H9 (cell line): ENCODE measurements around the gene UBAC2. TPM values are rescaled to one million over a fixed set of nuclear protein-coding genes. Genes with fewer than 3 reads are reported as not detected.

Experiments used
- DNase-seq: peaks from one replicate; pipeline ENCODE4 v3.0.0-alpha.2; 2017
- H2AFZ ChIP-seq: one replicate; pipeline ENCODE4 v1.6.1; 2013; ENCODE audit warnings: mild to moderate bottlenecking, low read length, control low read depth, moderate library complexity
- H2AK5ac ChIP-seq: 2 replicates; pipeline ENCODE4 v1.6.1; 2013; ENCODE audit warnings: low read length, control low read depth, mixed read lengths; ENCODE audit not compliant: insufficient read length
- H2BK120ac ChIP-seq: one replicate; pipeline ENCODE4 v1.6.1; 2013; ENCODE audit warnings: low read depth, mild to moderate bottlenecking, low read length, control low read depth, inconsistent platforms; ENCODE audit not compliant: poor library complexity, severe bottlenecking
- H2BK12ac ChIP-seq: 2 replicates; pipeline ENCODE4 v1.6.1; 2013; ENCODE audit warnings: low read length, control low read depth, mixed read lengths, low read depth; ENCODE audit not compliant: insufficient read length
- H2BK15ac ChIP-seq: 2 replicates; pipeline ENCODE4 v1.6.1; 2013; ENCODE audit warnings: low read depth, low read length, control low read depth
- H2BK20ac ChIP-seq: one replicate; pipeline ENCODE4 v1.6.1; 2013; ENCODE audit warnings: low read depth, mild to moderate bottlenecking, low read length, control low read depth, inconsistent platforms; ENCODE audit not compliant: poor library complexity, severe bottlenecking
- H2BK5ac ChIP-seq: 2 replicates; pipeline ENCODE4 v1.6.1; 2013; ENCODE audit warnings: low read length, control low read depth, mixed read lengths; ENCODE audit not compliant: insufficient read length
- H3K14ac ChIP-seq: 2 replicates; pipeline ENCODE4 v1.6.1; 2013; ENCODE audit warnings: low read length, control low read depth; ENCODE audit not compliant: insufficient read depth
- H3K18ac ChIP-seq: 2 replicates; pipeline ENCODE4 v1.6.1; 2013; ENCODE audit warnings: low read depth, mild to moderate bottlenecking, mixed read lengths, low read length, control low read depth; ENCODE audit not compliant: insufficient read length
- H3K23ac ChIP-seq: 2 replicates; pipeline ENCODE4 v1.6.1; 2013; ENCODE audit warnings: low read length, control low read depth, mixed read lengths, low read depth; ENCODE audit not compliant: insufficient read length
- H3K23me2 ChIP-seq: 2 replicates; pipeline ENCODE4 v1.6.1; 2013; ENCODE audit warnings: low read depth, mild to moderate bottlenecking, mixed read lengths, low read length, control low read depth; ENCODE audit not compliant: insufficient read length, poor library complexity, severe bottlenecking
- H3K27ac ChIP-seq: 2 replicates; pipeline ENCODE4 v1.5.1; 2013; ENCODE audit warnings: low read length, control low read depth, mixed read lengths, low read depth; ENCODE audit not compliant: insufficient read length
- H3K27me3 ChIP-seq: 2 replicates; pipeline ENCODE4 v1.6.1; 2013; ENCODE audit warnings: low read length, control low read depth, inconsistent platforms; ENCODE audit not compliant: insufficient read depth
- H3K4ac ChIP-seq: 2 replicates; pipeline ENCODE4 v1.6.1; 2013; ENCODE audit warnings: low read depth, mild to moderate bottlenecking, control low read depth, inconsistent platforms, low read length, moderate library complexity
- H3K4me1 ChIP-seq: 2 replicates; pipeline ENCODE4 v1.6.1; 2013; ENCODE audit warnings: low read length, control low read depth, inconsistent platforms; ENCODE audit not compliant: insufficient read depth
- H3K4me2 ChIP-seq: 2 replicates; pipeline ENCODE4 v1.6.1; 2013; ENCODE audit warnings: low read length, control low read depth, mixed read lengths; ENCODE audit not compliant: insufficient read length, insufficient read depth
- H3K56ac ChIP-seq: 2 replicates; pipeline ENCODE4 v1.6.1; 2013; ENCODE audit warnings: low read depth, mild to moderate bottlenecking, mixed read lengths, low read length, control low read depth; ENCODE audit not compliant: insufficient read length
- H3K79me1 ChIP-seq: 2 replicates; pipeline ENCODE4 v1.6.1; 2013; ENCODE audit warnings: low read depth, mild to moderate bottlenecking, moderate library complexity, low read length, control low read depth, inconsistent platforms; ENCODE audit not compliant: insufficient read depth, poor library complexity, severe bottlenecking
- H3K79me2 ChIP-seq: 2 replicates; pipeline ENCODE4 v1.6.1; 2013; ENCODE audit warnings: low read length, control low read depth, inconsistent platforms; ENCODE audit not compliant: insufficient read depth
- H3K9ac ChIP-seq: 2 replicates; pipeline ENCODE4 v1.6.1; 2013; ENCODE audit warnings: low read length, control low read depth, mixed read lengths; ENCODE audit not compliant: insufficient read length; ENCODE audit errors: extremely low read depth
- H3K9me3 ChIP-seq: one replicate; pipeline ENCODE4 v1.6.1; 2013; ENCODE audit warnings: low read depth, low read length, inconsistent platforms; ENCODE audit not compliant: control insufficient read depth
- H3T11ph ChIP-seq: one replicate; pipeline ENCODE4 v1.6.1; 2013; ENCODE audit warnings: mild to moderate bottlenecking, low read length, control low read depth, inconsistent platforms
- H4K20me1 ChIP-seq: one replicate; pipeline ENCODE4 v1.6.1; 2013; ENCODE audit not compliant: control insufficient read depth, insufficient read length, insufficient read depth
- H4K5ac ChIP-seq: 2 replicates; pipeline ENCODE4 v1.6.1; 2013; ENCODE audit warnings: low read depth, mild to moderate bottlenecking, mixed read lengths, low read length, control low read depth; ENCODE audit not compliant: insufficient read length
- H4K8ac ChIP-seq: replicated peaks from 2 replicates; pipeline ENCODE4 v1.6.1; 2013; ENCODE audit warnings: low read length, control low read depth, mixed read lengths, low read depth; ENCODE audit not compliant: insufficient read length
- H4K91ac ChIP-seq: 2 replicates; pipeline ENCODE4 v1.6.1; 2013; ENCODE audit warnings: low read depth, mild to moderate bottlenecking, moderate library complexity, mixed read lengths, low read length, control low read depth; ENCODE audit not compliant: insufficient read length
- H3K27ac Mint-ChIP-seq, 3 experiments: 2 replicates in 2 of 3; 3 replicates in 1 of 3; pipeline ENCODE4 v1.8.0; 2020 to 2021; ENCODE audit warnings: mixed read lengths in 3 of 3, mild to moderate bottlenecking in 1 of 3, moderate library complexity in 1 of 3
- H3K27me3 Mint-ChIP-seq: 2 replicates; pipeline ENCODE4 v1.8.0; 2021; ENCODE audit warnings: low read depth, mild to moderate bottlenecking, moderate library complexity, mixed read lengths
- H3K36me3 Mint-ChIP-seq, 3 experiments: 2 replicates in 2 of 3; 3 replicates in 1 of 3; pipeline ENCODE4 v1.8.0; 2020 to 2021; ENCODE audit warnings: low read depth in 3 of 3, mixed read lengths in 3 of 3; ENCODE audit not compliant: insufficient read depth in 1 of 3
- H3K4me1 Mint-ChIP-seq, 2 experiments: 2 replicates each; pipeline ENCODE4 v1.8.0; 2020; ENCODE audit warnings: mixed read lengths in 2 of 2
- H3K4me3 Mint-ChIP-seq, 2 experiments: 2 replicates in 1 of 2; 3 replicates in 1 of 2; pipeline ENCODE4 v1.8.0; 2020 to 2021; ENCODE audit warnings: mild to moderate bottlenecking in 2 of 2, mixed read lengths in 2 of 2, moderate library complexity in 1 of 2
- H3K9me3 Mint-ChIP-seq, 2 experiments: 2 replicates in 1 of 2; 3 replicates in 1 of 2; pipeline ENCODE4 v1.8.0; 2020; ENCODE audit warnings: mild to moderate bottlenecking in 2 of 2, mixed read lengths in 2 of 2, moderate library complexity in 1 of 2
- CTCF ChIP-seq: fragments of 200-600 bp; sonication (generic); conservative IDR thresholded peaks from 3 replicates; pipeline ENCODE4 v1.8.0; 2021; ENCODE audit warnings: antibody characterized with exemption, mild to moderate bottlenecking
- total RNA-seq: library from RNA; stranded (reverse); gene quantifications from 2 replicates; pipeline ENCODE4 v1.2.1, GENCODE V29; 2021

UBAC2 gene
- total RNA-seq, 1 experiment from 2014 or later, result 52.3 TPM

GRCh38 chr13:99192480-99192879 lies 8.2 kb upstream of the UBAC2 start:
- peaks cover 0 to 3% (median 0%) of the 10 kb centered on the region in 3 experiments; a peak in 1 of 7 replicates for H3K36me3 Mint-ChIP-seq
- H2BK20ac ChIP-seq, result no peak overlapping the region
- no peak overlapping the region for H2BK5ac ChIP-seq
- H3K27me3 ChIP-seq, result no peaks in the 10 kb centered on the region
- no peak overlapping the region for H3K9ac ChIP-seq
- no peaks in the 10 kb centered on the region for H3K79me2 ChIP-seq
- peaks cover 25% of the 10 kb centered on the region for H3K27me3 Mint-ChIP-seq
- no peak overlapping the region for H3K4me3 Mint-ChIP-seq
- DNase-seq, result no peak
- H3K56ac ChIP-seq, result no peak overlapping the region
- H3K9me3 ChIP-seq, result no peaks in the 10 kb centered on the region
- H3K9me3 Mint-ChIP-seq, result no peaks in the 10 kb centered on the region
- no peak overlapping the region for H2AFZ ChIP-seq
- H2AK5ac ChIP-seq, result no peak overlapping the region
- no peak overlapping the region for H3K4ac ChIP-seq
- H4K20me1 ChIP-seq, result no peaks in the 10 kb centered on the region
- no peak overlapping the region for H3T11ph ChIP-seq
- H4K5ac ChIP-seq, result no peak overlapping the region
- no peak overlapping the region for H3K23ac ChIP-seq
- no peaks in the 10 kb centered on the region for H3K23me2 ChIP-seq
- no peak overlapping the region for H3K18ac ChIP-seq
- H4K8ac ChIP-seq, result no peak overlapping the region
- H2BK15ac ChIP-seq, result no peak overlapping the region
- no peak overlapping the region for H2BK12ac ChIP-seq
- no peak overlapping the region for H3K4me2 ChIP-seq
- H3K27ac Mint-ChIP-seq, result no peak overlapping the region
- H3K4me1 Mint-ChIP-seq, result peaks cover 4 to 6% of the 10 kb centered on the region in 2 experiments; a peak in 3 of 4 replicates
- no peak overlapping the region for H4K91ac ChIP-seq
- 0 out of 3 replicates have a peak, but pooled peaks have one; percentile 17 for TF ChIP-seq CTCF
- no peak overlapping the region for H3K27ac ChIP-seq
- no peaks in the 10 kb centered on the region for H3K79me1 ChIP-seq
- no peaks in the 10 kb centered on the region for H3K4me1 ChIP-seq
- no peak overlapping the region for H3K14ac ChIP-seq
- no peak overlapping the region for H2BK120ac ChIP-seq
